HepG2 (cell line): ENCODE data around the gene LASP1. TPM values are rescaled to one million over a fixed set of nuclear protein-coding genes. Genes with fewer than 3 reads are reported as not detected.
A peak's percentile ranks its signal among the peaks of the same experiment; 100 is the strongest.

Experiments used
- CBX2 ChIP-seq, 2 experiments: fragments of 200-600 bp in 1 of 2; sonication (generic); formaldehyde crosslinking in 1 of 2; IDR thresholded peaks; 2 replicates each; pipeline versions ENCODE4 v1.7.0 to v1.8.1; 2018 to 2022; ENCODE audit warnings: low read depth in 2 of 2, low read length in 1 of 2, mild to moderate bottlenecking in 1 of 2, missing genetic modification reagents in 1 of 2
- CERS6 ChIP-seq: sonication (generic); formaldehyde crosslinking; IDR thresholded peaks from 2 replicates; pipeline ENCODE4 v1.5.0; 2020; ENCODE audit warnings: missing genetic modification reagents
- JUND ChIP-seq: sonication (generic); formaldehyde crosslinking; IDR thresholded peaks from 2 replicates; pipeline ENCODE4 v1.8.0; 2022; ENCODE audit warnings: mild to moderate bottlenecking, missing genetic modification reagents
- MAZ ChIP-seq, 2 experiments: sonication (generic) in 1 of 2; formaldehyde crosslinking in 1 of 2; IDR thresholded peaks; 2 replicates each; pipeline versions ENCODE4 v1.5.0 to v1.6.1; 2012 to 2020; ENCODE audit warnings: low read depth in 2 of 2, mild to moderate bottlenecking in 2 of 2, borderline replicate concordance in 1 of 2, improper control_type of control experiment in 1 of 2, low read length in 1 of 2, missing genetic modification reagents in 1 of 2, moderate library complexity in 1 of 2
- MIER2 ChIP-seq: IDR thresholded peaks from 2 replicates; pipeline ENCODE4 v1.6.1; 2016; ENCODE audit warnings: missing biosample characterization, missing genetic modification reagents
- MXI1 ChIP-seq: IDR thresholded peaks from 3 replicates; pipeline ENCODE4 v1.6.1; 2012; ENCODE audit warnings: low read depth, low read length, inconsistent platforms, borderline replicate concordance
- NFYC ChIP-seq: IDR thresholded peaks from 2 replicates; pipeline ENCODE4 v1.6.1; 2016; ENCODE audit warnings: missing genetic modification reagents, missing compliant biosample characterization
- PAXIP1 ChIP-seq: sonication (generic); formaldehyde crosslinking; conservative IDR thresholded peaks from 2 replicates; pipeline ENCODE4 v1.4.0; 2020; ENCODE audit warnings: mild to moderate bottlenecking, missing genetic modification reagents, moderate library complexity
- RFX1 ChIP-seq: fragments of 450-650 bp; IDR thresholded peaks from 2 replicates; pipeline ENCODE4 v1.6.1; 2017
- RFX5 ChIP-seq: IDR thresholded peaks from 2 replicates; pipeline ENCODE4 v1.6.1; 2011; ENCODE audit warnings: low read depth, low read length, improper control_type of control experiment
- TIGD3 ChIP-seq: sonication (generic); formaldehyde crosslinking; IDR thresholded peaks from 2 replicates; pipeline ENCODE4 v1.5.1; 2020; ENCODE audit warnings: mild to moderate bottlenecking, missing genetic modification reagents, borderline replicate concordance
- U2AF1 ChIP-seq: fragments of 200-400 bp; formaldehyde crosslinking; optimal IDR thresholded peaks from 2 replicates; pipeline ENCODE3; 2017; ENCODE audit warnings: mild to moderate bottlenecking, low read depth, low read length
- ZBTB34 ChIP-seq: sonication (generic); formaldehyde crosslinking; IDR thresholded peaks from 2 replicates; pipeline ENCODE4 v1.8.0; 2022; ENCODE audit warnings: mild to moderate bottlenecking, missing genetic modification reagents
- ZNF12 ChIP-seq: sonication (generic); formaldehyde crosslinking; IDR thresholded peaks from 2 replicates; pipeline ENCODE4 v1.5.0; 2020; ENCODE audit warnings: missing genetic modification reagents
- ZNF333 ChIP-seq: sonication (generic); formaldehyde crosslinking; IDR thresholded peaks from 2 replicates; pipeline ENCODE4 v1.4.0; 2020; ENCODE audit warnings: mild to moderate bottlenecking, missing genetic modification reagents, borderline replicate concordance
- ZNF501 ChIP-seq: sonication (generic); formaldehyde crosslinking; IDR thresholded peaks from 2 replicates; pipeline ENCODE4 v1.5.1; 2020; ENCODE audit warnings: mild to moderate bottlenecking, moderate library complexity, missing genetic modification reagents
- ZNF552 ChIP-seq: sonication (generic); formaldehyde crosslinking; IDR thresholded peaks from 2 replicates; pipeline ENCODE4 v1.9.0; 2022; ENCODE audit warnings: missing genetic modification reagents, mild to moderate bottlenecking, borderline replicate concordance
- ZNF605 ChIP-seq: sonication (generic); formaldehyde crosslinking; IDR thresholded peaks from 2 replicates; pipeline ENCODE4 v1.8.0; 2022; ENCODE audit warnings: mild to moderate bottlenecking, missing genetic modification reagents
- ZNF784 ChIP-seq: sonication (generic); formaldehyde crosslinking; IDR thresholded peaks from 2 replicates; pipeline ENCODE4 v1.5.1; 2020; ENCODE audit warnings: missing genetic modification reagents, mild to moderate bottlenecking, borderline replicate concordance
- polyA plus RNA-seq, 8 experiments: library from polyadenylated mRNA; depleted of rRNA in 3 of 8; stranded (reverse) in 7 of 8; unstranded in 1 of 8; fragments of >200 nt; fragmentation: Illumina TruSeq in 4 of 8; extraction: Trizol in 4 of 8; gene quantifications; 2 replicates each; pipeline versions ENCODE4 v1.2.1 to v1.2.3, GENCODE V29; 2011 to 2016; ENCODE audit warnings: low read depth in 4 of 8, missing spikeins in 1 of 8, mixed read lengths in 1 of 8; ENCODE audit not compliant: insufficient read depth in 1 of 8
- total RNA-seq, 5 experiments: library from RNA; depleted of rRNA; stranded (reverse); fragments of >200 nt; fragmentation: Illumina TruSeq; extraction: Trizol; gene quantifications; 2 replicates each; pipeline ENCODE4 v1.2.3, GENCODE V29; 2016; ENCODE audit warnings: low read depth in 1 of 5

Gene LASP1
- total and polyA plus RNA-seq, 2 of the 13 experiments (the other 11 are each of a cell fraction or from before 2014, with no cell fraction given) = 70.1 to 97.0 TPM

GRCh38 chr17:38853292-38854219 lies 16.3 kb upstream of the LASP1 start, which contains the start of gene RPL23 (continued):
- no peak for TF ChIP-seq CBX2 (IDR thresholded peaks at IDR 0.05; ENCODE audit: low read depth, low read length)
- TF ChIP-seq CBX2 (CRISPR knock-in tag; IDR thresholded peaks at IDR 0.05; ENCODE audit: low read depth) = no peak
- peak; percentile 87; the same call in 2 of the 3 replicates for TF ChIP-seq MXI1
- TF ChIP-seq ZNF552 = peak; percentile 24; the same call in 1 of the 2 replicates
- peak; percentile 42; the same call in 1 of the 2 replicates for TF ChIP-seq ZNF12 (CRISPR knock-in tag)
- TF ChIP-seq CERS6 = peak; percentile 93; the same call in 1 of the 2 replicates
- TF ChIP-seq ZNF333 (CRISPR knock-in tag) = no peak; the same call in 1 of the 2 replicates
- no peak; the same call in 1 of the 2 replicates for TF ChIP-seq RFX1
- no peak for TF ChIP-seq RFX5
- TF ChIP-seq JUND (CRISPR knock-in tag) = peak; percentile 89
- peak; percentile 97 for TF ChIP-seq ZNF501 (CRISPR knock-in tag)
- no peak for TF ChIP-seq MAZ (IDR thresholded peaks at IDR 0.05; ENCODE audit: borderline replicate concordance, low read depth, low read length)
- no peak; the same call in none of the 2 replicates for TF ChIP-seq MAZ (CRISPR knock-in tag; IDR thresholded peaks at IDR 0.05; ENCODE audit: low read depth)
- TF ChIP-seq ZNF605 = peak; percentile 91
- peak; percentile 60 for TF ChIP-seq NFYC (CRISPR knock-in tag)
- TF ChIP-seq TIGD3 (CRISPR knock-in tag) = no peak
- TF ChIP-seq ZNF784 (CRISPR knock-in tag) = peak; percentile 90
- peak; percentile 74; the same call in 1 of the 2 replicates for TF ChIP-seq MIER2 (CRISPR knock-in tag)
- peak; percentile 76 for TF ChIP-seq PAXIP1 (CRISPR knock-in tag)
- TF ChIP-seq ZBTB34 (CRISPR knock-in tag) = peak; percentile 82; the same call in 1 of the 2 replicates
- TF ChIP-seq U2AF1 = no peak
